ENCODE measurements around the gene FRY.

Gene FRY

DNA sequence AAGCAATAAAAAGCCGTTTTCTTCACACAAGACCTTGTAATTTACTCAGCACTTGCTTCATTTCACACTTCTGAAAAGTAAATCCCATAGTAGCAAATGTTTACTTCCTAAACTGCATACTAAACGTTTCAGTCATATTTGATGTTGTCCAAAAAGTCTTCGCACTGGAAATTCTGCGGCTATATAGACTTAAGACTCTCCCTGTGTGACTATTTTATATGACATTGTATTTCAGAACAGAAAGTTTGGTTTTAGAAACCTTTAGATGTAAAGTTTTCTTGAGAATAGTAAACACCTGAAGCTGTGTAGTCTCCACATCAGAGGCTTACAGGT, 254.0 kb downstream of the FRY start:
- in situ Hi-C loops (cut with HindIII; ENCODE audit: low sequenced_read_pairs): no loop called here

DNA sequence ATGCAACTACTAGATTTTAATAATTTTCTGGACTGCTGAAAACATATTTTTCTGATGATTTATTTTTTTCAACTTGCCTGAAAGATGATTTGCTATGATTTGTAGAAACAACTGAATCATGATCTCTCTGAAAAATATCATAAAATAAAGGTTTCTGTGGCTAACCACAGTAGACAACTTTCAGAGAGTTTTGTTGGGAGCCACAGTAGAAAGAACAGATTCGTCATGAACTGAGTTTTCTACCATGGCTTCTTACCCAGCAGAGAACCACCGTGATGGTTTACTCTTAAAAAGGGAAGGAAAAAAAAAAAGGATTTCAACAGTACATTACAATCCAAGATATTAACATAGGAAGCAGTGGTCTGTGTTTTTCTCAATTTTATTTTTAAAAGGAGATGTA, 265.6 kb downstream of the FRY start:
- in situ Hi-C loops (cut with HindIII; ENCODE audit: low sequenced_read_pairs): no loop called here

DNA sequence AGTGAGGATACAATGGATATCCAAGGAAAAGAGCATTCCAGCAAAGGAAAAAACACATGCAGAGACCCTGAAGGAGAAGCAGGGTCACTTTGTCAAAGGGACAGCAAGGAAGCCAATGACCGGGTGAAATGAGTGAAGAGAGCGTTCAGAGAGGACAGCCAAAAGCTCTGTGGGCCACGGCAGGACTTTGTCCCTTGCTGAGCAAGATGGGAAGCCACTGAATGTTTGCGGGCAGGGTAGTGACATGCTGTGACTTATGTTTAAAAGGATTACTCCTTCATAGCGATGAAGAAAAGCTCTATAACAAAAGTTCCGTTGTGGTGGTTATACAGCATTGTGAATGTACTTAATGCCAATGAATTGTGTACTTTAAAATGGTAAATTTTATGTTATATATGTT, 267.1 kb downstream of the FRY start:
- in situ Hi-C loops (cut with HindIII; ENCODE audit: low sequenced_read_pairs): no loop called here

DNA sequence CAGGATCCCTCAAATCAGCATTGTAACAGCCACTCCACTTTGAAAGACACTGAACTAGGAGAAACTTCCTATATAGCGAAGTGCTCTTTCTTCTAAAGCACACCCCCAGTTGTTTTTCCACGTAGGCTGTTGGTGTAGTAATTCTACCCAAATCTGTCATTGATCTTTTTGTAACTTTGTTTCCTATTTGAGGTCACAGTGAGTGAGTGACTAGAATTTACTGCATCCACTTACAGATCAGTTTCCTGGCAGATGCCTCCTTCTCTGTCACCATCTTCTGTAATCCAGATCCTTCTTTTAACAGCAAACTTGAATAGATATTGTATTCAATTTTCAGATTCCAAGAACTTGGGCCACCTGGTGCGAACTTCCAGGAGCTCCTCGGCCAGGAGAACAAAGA, 268.3 kb downstream of the FRY start:
- in situ Hi-C loops (cut with HindIII; ENCODE audit: low sequenced_read_pairs): no loop called here

DNA sequence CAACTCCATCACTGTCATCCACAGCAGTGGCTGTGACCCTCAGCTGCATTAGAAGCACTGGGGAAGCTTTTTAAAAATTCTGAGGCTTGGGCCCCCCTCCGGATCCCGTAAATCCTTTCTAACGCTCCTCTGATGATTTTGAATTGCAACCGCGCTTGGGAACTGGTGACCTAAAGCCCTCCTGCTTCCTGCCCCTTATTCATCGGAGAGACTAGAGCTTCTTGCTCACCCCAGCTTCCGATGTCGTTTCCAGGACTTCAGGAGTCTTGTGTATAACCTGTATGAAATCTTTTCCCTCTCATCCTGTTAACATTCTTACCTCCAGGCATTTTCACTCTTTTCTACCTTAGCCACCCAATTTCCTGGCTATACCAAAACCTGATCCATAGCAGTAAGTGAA, 268.8 kb downstream of the FRY start:
- in situ Hi-C loops (cut with HindIII; ENCODE audit: low sequenced_read_pairs): no loop called here

DNA sequence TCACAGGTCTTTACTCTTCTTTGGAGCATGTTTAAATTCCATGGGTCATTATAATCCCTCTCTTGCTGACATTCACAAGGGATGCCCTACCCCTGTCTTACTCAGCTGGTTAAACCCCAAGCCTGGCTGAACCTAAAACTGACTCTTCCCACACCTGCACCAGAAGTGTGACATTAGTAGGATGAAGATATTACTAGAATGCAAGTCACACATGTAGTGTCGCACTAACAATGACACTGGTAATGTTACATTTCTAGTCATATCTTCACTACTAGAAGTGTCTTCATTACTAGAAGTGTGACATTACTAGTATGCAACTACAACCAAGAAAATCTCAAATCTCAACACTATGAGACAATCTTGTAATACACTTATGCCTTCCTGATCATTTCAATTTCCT, 269.3 kb downstream of the FRY start:
- in situ Hi-C loops (cut with HindIII; ENCODE audit: low sequenced_read_pairs): no loop called here

DNA sequence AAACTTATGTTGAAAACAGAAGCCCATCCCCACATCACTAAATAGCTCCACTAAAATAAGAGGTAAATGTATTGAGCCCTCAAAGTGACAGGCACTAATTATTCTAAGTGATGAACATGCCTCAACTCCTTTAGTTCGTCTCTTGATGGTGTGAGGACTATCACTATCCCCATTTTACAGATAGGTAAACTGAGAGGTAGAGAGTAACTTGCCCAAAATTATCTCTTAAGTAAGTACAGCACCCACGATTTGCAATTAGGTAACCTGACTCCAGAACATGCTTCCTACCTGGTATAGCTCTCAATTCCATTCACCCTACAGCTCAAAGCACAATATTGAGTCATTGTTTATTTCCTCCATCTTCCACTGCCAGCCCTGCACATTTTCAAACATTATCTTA, 270.9 kb downstream of the FRY start:
- in situ Hi-C loops (cut with HindIII; ENCODE audit: low sequenced_read_pairs): no loop called here

DNA sequence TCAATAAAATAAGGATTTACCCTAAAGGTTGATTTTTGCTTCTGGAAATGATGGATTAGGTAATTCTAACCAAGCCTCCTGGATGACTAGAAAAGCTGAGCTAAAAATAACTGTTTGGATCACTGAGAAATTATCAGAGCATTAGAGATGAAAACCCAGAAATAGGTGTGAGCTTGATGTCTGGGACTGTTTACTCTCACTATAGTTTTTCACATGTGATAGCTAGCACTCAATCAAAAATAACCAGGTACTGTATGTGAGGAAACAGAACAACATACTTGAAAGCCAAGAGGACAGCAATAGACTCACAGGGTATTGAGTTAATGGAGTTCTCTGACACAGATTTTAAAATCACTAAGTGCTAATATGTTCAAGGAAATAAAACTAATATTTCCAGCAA, 274.1 kb downstream of the FRY start:
- in situ Hi-C loops (cut with HindIII; ENCODE audit: low sequenced_read_pairs): no loop called here

DNA sequence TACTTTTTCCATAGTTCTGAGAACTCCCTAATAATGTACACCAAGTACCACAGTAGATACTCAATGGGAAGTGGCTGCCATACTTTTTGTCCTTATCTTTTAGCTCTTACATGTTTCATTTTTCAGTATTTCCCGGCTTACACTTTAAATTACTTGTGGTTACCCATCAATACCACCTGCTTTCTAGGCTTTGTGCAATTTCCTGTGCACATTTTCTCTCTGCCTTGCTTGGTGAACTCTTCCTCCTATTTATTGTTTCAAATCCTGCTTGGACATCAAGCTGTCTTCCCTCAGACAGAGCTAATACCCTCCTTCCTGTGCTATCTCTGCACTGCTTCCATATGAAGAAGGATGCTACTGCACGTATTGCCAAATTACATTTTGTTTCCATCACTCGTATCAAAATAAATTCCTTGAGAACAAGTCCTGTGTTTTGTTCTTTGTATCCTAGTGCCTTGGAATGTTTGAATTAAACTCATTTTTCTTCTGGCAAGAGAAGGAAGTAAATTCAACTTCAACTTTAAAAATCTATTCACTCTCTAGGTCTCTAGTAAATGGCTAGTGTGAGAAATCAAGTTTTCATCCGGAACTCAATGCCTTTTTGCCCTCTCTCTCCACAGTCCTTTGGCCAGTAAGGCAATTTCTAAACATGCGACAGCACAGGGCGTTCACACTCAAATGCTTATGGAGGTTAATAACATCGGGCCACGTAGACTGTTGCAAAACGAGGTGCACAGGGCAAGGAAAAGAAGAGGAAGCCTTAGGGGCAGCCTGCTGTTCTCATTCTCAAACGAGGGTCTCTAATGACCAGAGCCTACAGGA, 277.9 kb downstream of the FRY start:
- in situ Hi-C loops (cut with HindIII; ENCODE audit: low sequenced_read_pairs): no loop called here

DNA sequence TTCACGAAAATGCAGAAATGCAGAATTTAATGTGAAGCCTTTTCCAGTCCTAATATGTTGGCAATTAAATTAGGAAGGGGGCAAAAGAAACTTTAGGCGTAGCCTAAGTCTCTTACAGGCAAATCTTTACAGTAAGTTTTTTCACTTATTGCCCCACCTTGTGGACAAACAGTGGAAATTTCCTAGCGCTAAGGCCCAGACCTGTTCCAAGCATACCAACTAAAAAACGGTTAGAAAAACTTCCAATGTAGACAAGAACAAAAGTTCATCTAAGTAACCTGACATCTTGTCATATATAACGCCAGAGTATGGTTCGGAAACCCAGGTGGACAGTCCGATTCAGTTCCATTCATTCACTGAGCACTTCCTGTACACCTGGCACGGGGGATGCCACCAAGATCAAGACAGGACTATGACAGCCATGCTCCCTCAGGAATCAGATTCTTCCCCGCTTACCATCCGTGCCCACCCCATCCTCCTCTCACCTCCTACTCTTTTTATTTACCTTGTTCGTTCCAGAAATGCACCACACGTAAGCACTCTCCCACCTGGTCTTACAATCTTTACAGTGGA, 278.6 kb downstream of the FRY start:
- in situ Hi-C loops (cut with HindIII; ENCODE audit: low sequenced_read_pairs): no loop called here

DNA sequence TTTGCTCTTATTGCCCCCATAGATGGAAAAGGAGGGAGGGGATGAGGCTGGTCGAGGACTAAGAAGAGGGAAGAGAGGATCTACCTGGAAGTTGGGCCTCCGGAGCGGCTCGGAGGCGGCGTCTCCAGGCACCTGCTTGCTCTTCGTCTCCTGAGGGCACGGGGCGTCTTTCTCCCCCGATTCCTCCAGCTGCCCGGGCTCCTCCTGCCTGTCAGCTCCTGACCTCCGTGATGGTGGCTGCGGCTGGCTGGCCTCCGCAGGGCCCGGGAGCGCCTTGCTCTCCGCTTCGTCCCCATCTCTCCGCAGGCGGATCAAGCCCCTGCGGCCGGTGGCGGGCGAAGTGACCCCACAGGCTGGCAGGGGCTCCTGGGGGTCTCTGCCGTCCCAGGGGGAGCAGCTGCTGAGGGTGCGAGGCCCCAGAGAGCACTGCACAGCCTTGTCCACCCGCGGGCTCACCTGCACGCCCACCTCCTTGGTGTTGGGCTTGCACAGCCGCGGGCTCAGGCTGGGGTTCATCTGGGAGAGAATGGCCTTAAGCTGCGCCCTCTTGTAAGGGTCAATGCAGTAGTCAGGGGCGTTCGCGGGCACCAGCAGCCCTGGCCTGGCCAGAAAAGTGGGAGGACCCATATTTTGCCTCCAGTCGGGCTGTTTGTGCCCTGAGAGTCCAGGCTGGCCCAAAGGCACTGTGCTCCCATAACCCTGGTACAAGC, 279.8 kb downstream of the FRY start:
- in situ Hi-C loops (cut with HindIII; ENCODE audit: low sequenced_read_pairs): no loop called here

DNA sequence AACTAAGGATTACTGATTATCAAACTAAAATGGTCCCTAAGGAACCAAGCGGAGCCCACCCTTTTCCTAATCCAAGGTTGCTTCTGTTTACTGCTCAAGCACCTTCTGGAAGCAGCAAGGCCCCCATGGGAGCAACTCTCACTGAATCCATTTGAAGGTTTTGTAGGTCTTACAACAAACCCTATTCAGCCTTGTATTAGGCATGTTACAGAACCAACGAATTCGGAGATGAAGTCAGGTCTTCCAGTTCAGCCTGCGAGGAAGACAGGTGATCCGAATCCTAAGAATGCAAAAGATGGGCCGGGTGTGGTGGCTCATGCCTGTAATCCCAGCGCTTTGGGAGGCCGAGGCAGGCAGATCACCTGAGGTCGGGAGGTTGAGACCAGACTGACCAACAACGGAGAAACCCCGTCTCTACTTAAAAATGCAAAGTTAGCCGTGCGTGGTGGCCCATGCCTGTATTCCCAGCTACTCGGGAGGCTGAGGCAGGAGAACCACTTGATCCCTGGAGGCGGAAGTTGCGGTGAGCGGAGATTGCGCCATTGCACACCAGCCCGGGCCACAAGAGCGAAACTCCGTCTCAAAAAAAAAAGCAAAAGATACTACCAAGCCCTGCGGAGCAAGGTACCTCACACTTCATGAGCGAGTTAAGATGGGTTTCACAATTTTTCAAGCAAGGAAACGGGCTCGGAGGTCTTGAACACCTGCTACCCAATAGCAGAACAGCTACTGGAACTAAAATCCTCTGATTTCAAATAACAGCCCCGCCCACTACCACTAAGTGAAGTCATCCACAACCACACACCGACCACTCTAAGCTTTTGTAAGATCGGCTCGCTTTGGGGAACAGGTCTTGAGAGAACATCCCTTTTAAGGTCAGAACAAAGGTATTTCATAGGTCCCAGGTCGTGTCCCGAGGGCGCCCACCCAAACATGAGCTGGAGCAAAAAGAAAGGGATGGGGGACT, 283.0 kb downstream of the FRY start:
- in situ Hi-C loops (cut with HindIII; ENCODE audit: low sequenced_read_pairs): no loop called here

DNA sequence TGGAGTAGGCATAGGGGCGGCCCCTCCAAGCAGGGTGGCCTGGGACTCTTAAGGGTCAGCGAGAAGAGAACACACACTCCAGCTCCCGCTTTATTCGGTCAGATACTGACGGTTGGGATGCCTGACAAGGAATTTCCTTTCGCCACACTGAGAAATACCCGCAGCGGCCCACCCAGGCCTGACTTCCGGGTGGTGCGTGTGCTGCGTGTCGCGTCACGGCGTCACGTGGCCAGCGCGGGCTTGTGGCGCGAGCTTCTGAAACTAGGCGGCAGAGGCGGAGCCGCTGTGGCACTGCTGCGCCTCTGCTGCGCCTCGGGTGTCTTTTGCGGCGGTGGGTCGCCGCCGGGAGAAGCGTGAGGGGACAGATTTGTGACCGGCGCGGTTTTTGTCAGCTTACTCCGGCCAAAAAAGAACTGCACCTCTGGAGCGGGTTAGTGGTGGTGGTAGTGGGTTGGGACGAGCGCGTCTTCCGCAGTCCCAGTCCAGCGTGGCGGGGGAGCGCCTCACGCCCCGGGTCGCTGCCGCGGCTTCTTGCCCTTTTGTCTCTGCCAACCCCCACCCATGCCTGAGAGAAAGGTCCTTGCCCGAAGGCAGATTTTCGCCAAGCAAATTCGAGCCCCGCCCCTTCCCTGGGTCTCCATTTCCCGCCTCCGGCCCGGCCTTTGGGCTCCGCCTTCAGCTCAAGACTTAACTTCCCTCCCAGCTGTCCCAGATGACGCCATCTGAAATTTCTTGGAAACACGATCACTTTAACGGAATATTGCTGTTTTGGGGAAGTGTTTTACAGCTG, 283.9 kb downstream of the FRY start, which contains the start of the genes BRCA2 and ZAR1L:
BRCA2 (plus strand) TSS at position 271 of the 790 bp plus-strand sequence. CDS start 953 bp downstream, outside the sequence.
ZAR1L (minus strand) TSS at position 126 of the 790 bp plus-strand sequence. CDS start 3,438 bp downstream, outside the sequence.
- in situ Hi-C loops (cut with HindIII; ENCODE audit: low sequenced_read_pairs): no loop called here

DNA sequence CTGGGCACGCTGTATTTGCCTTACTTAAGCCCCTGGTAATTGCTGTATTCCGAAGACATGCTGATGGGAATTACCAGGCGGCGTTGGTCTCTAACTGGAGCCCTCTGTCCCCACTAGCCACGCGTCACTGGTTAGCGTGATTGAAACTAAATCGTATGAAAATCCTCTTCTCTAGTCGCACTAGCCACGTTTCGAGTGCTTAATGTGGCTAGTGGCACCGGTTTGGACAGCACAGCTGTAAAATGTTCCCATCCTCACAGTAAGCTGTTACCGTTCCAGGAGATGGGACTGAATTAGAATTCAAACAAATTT, 284.4 kb downstream of the FRY start:
- in situ Hi-C loops (cut with HindIII; ENCODE audit: low sequenced_read_pairs): no loop called here

DNA sequence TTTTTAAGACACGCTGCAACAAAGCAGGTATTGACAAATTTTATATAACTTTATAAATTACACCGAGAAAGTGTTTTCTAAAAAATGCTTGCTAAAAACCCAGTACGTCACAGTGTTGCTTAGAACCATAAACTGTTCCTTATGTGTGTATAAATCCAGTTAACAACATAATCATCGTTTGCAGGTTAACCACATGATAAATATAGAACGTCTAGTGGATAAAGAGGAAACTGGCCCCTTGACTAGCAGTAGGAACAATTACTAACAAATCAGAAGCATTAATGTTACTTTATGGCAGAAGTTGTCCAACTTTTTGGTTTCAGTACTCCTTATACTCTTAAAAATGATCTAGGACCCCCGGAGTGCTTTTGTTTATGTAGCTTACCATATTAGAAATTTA, 284.9 kb downstream of the FRY start:
- in situ Hi-C loops (cut with HindIII; ENCODE audit: low sequenced_read_pairs): no loop called here

DNA sequence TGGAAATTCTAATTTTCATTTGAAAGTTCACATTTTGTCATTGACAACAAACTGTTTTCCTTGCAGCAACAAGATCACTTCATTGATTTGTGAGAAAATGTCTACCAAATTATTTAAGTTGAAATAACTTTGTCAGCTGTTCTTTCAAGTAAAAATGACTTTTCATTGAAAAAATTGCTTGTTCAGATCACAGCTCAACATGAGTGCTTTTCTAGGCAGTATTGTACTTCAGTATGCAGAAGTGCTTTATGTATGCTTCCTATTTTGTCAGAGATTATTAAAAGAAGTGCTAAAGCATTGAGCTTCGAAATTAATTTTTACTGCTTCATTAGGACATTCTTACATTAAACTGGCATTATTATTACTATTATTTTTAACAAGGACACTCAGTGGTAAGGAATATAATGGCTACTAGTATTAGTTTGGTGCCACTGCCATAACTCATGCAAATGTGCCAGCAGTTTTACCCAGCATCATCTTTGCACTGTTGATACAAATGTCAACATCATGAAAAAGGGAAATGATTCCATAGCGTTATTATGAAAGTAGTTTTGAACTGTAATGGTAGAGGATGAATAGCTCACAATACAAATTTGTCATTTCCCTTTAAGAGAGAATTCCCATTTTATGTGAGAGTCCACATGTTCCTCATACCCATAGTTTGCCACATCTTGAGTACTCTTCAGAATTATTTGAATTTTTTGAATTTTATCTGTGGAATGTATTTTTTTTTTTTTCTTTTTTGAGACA, 286.3 kb downstream of the FRY start:
- in situ Hi-C loops (cut with HindIII; ENCODE audit: low sequenced_read_pairs): no loop called here

DNA sequence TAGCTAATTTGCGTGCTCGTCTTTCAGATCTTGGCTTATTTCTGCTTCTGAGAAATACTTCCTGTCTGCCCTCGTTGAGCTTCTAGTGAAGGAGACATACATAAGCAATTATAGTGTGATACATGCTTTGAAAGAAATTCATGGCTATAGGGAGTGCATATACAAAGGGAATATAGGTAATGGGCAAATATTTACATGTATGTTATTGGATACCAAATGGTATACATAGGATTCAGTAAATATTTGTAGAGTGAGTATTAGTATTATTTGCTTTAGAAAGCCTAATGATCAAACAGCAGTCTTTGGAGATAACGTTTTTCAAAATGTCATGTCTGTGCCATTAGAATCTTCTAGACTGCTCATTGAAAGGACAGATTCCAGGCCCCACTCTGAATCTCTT, 289.0 kb downstream of the FRY start:
- in situ Hi-C loops (cut with HindIII; ENCODE audit: low sequenced_read_pairs): no loop called here

DNA sequence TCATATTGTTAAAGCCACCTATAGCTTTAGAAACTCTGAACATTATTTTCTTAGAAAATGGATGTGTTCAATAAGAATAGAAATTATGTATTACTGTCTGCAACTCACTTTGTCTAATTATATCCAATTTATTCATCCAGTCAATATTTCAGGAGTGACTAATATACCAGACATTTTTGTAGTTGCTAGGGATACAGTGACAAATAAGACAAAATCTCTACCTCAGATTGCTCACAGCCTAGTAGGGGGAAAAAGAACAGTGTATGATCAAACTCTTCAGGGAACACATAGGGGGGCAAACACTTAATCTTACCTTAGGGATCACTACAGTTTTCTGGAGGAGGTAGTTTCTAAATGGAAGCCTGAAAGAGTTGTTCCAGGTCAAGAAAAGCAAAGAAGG, 292.3 kb downstream of the FRY start:
- in situ Hi-C loops (cut with HindIII; ENCODE audit: low sequenced_read_pairs): no loop called here

DNA sequence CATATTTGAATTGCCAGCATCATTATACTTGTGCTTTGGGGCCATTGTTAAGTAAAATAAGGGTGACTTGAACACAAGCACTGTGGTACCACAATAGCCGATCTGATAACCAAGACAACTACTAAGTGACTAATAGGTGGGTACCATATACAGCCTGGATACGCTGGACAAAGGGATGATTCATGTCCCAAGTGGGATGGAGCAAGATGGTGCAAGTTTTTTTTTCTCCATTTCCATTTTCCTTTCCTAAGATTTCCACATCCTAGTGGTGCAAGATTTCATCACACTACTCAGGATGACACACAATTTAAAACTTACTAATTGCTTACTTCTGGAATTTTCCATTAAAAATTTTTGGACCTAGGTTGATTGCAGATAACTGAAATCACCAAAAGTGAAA, 298.9 kb downstream of the FRY start:
- in situ Hi-C loops (cut with HindIII; ENCODE audit: low sequenced_read_pairs): no loop called here

DNA sequence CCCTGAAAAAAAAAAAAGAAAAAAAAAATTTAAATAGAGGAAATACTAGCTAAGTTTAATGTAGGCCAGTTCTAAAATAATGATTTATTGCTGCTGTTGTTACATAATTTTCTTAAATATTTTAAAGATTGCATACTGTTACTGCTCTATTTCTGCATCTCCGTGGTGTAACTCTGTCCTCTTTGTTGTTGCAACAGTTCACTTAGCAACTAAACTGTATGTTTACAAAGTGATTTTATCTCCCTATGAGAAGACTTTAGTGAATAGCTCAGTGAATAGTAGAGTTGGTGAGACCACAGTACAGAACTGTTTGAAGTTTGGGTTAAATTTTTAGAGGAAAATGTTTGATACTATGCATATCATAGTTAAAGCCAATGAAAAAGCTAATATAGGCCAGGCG, 303.1 kb downstream of the FRY start:
- in situ Hi-C loops (cut with HindIII; ENCODE audit: low sequenced_read_pairs): no loop called here

Data from DLD1 (cell line).